Fibroblast of lung (primary cell): ENCODE data around the gene MRPL14.

Source experiments
- EZH2 ChIP-seq: IDR thresholded peaks from 2 replicates; pipeline ENCODE4 v1.5.1; 2012; ENCODE audit warnings: low read length, control low read depth, mild to moderate bottlenecking; ENCODE audit errors: missing control alignments
- TF ChIP-seq, protein P1 (sequence below), 2 donors: IDR thresholded peaks in 1 of 2; conservative IDR thresholded peaks in 1 of 2; 1 replicate in 1 of 2; 2 replicates in 1 of 2; pipeline ENCODE4 v1.5.1; 2011 to 2012; ENCODE audit warnings: low read length in 2 of 2, control low read depth in 1 of 2, inconsistent platforms in 1 of 2, low read depth in 1 of 2, mild to moderate bottlenecking in 1 of 2

DNA sequence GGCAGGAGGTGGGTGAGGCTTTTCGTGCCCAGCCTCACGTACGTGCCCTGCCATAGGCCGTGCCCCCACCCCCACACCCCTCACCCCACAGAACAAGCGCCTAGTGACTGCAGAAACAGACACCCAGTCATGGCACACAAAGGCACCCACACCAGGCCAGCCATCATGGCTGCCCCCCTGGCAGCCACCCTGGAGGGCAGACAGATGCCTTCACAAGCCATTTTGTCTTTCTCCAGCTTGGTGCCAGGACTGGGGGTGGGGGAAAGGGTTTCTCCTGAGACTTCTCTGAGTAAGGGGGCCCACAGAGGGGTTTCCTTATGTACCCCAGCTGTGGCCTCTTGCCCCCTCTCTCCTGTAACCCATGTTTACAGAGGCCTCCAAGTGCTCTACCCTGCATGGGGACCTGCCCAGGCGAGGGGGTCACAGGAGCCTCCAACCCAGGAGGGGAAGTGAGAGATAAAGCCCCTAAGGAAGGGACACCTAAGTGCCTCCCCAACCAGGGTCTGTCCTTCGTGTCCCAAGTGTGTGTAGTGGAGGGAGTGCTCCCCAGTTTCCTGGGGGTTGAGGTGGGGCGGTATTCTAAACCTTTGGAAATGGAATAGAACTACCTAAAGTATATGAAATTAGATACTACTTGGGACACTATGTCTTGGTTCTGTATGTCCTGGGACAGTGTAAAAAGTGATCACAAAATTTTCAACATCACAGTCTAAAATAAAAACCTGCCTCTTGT is 49.9 kb downstream of the MRPL14 start:
- TF ChIP-seq, protein P1, sequence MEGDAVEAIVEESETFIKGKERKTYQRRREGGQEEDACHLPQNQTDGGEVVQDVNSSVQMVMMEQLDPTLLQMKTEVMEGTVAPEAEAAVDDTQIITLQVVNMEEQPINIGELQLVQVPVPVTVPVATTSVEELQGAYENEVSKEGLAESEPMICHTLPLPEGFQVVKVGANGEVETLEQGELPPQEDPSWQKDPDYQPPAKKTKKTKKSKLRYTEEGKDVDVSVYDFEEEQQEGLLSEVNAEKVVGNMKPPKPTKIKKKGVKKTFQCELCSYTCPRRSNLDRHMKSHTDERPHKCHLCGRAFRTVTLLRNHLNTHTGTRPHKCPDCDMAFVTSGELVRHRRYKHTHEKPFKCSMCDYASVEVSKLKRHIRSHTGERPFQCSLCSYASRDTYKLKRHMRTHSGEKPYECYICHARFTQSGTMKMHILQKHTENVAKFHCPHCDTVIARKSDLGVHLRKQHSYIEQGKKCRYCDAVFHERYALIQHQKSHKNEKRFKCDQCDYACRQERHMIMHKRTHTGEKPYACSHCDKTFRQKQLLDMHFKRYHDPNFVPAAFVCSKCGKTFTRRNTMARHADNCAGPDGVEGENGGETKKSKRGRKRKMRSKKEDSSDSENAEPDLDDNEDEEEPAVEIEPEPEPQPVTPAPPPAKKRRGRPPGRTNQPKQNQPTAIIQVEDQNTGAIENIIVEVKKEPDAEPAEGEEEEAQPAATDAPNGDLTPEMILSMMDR (conservative IDR thresholded peaks at IDR 0.05 in 1 of 2, IDR thresholded peaks at IDR 0.05 in 1 of 2; ENCODE audit: low read depth in 1 of 2, low read length in 2 of 2): no peak
- no peak for TF ChIP-seq EZH2
